GM23338 (cell line): Measurements from ENCODE around the gene ARMC8. TPM values are rescaled to one million over a fixed set of nuclear protein-coding genes. Genes with fewer than 3 reads are reported as not detected.
A peak's percentile ranks its signal among the peaks of the same experiment; 100 is the strongest.

Source experiments
- ATAC-seq: fragments of 200-7000 bp; cut with Tn5 transposase; 3 replicates; pipeline ENCODE4 v1.9.1; 2020
- DNase-seq: peaks from one replicate; pipeline ENCODE4 v3.0.0-alpha.2; 2015; ENCODE audit warnings: low spot score
- H2AFZ ChIP-seq: fragments of 200-600 bp; sonication (generic); 2 replicates; pipeline ENCODE4 v1.8.0; 2016; ENCODE audit warnings: antibody characterized with exemption, mild to moderate bottlenecking, moderate library complexity
- H3F3A ChIP-seq: fragments of 200-600 bp; sonication (generic); replicated peaks from 2 replicates; pipeline ENCODE4 v1.8.0; 2017; ENCODE audit warnings: antibody characterized with exemption, mixed run types, low read depth
- H3K27ac ChIP-seq: fragments of 200-600 bp; sonication (generic); 2 replicates; pipeline ENCODE4 v1.6.1; 2016; ENCODE audit warnings: low read depth
- H3K27me3 ChIP-seq: fragments of 200-600 bp; sonication (generic); 2 replicates; pipeline ENCODE4 v1.8.0; 2016; ENCODE audit warnings: mild to moderate bottlenecking, mixed run types, moderate library complexity; ENCODE audit not compliant: insufficient read depth
- H3K36me3 ChIP-seq: fragments of 200-600 bp; sonication (generic); 2 replicates; pipeline ENCODE4 v1.8.0; 2016; ENCODE audit warnings: mild to moderate bottlenecking; ENCODE audit not compliant: insufficient read depth
- H3K4me1 ChIP-seq: fragments of 200-600 bp; sonication (generic); 2 replicates; pipeline ENCODE4 v1.8.0; 2016; ENCODE audit warnings: mild to moderate bottlenecking, moderate library complexity; ENCODE audit not compliant: insufficient read depth
- H3K4me2 ChIP-seq: fragments of 200-600 bp; sonication (generic); 2 replicates; pipeline ENCODE4 v1.7.1; 2017; ENCODE audit warnings: mixed run types
- H3K4me3 ChIP-seq: fragments of 200-600 bp; sonication (generic); 2 replicates; pipeline ENCODE4 v1.6.1; 2016; ENCODE audit warnings: mixed run types
- H3K79me2 ChIP-seq: fragments of 200-600 bp; sonication (generic); replicated peaks from 2 replicates; pipeline ENCODE4 v1.8.0; 2017; ENCODE audit warnings: mild to moderate bottlenecking; ENCODE audit not compliant: insufficient read depth
- H3K9me2 ChIP-seq: fragments of 200-600 bp; sonication (generic); 2 replicates; pipeline ENCODE4 v1.8.0; 2017; ENCODE audit not compliant: insufficient read depth
- H4K20me1 ChIP-seq: fragments of 200-600 bp; sonication (generic); replicated peaks from 2 replicates; pipeline ENCODE4 v1.8.0; 2017; ENCODE audit warnings: mild to moderate bottlenecking; ENCODE audit not compliant: insufficient read depth
- H3K27ac Mint-ChIP-seq: 2 replicates; pipeline ENCODE4 v1.8.0; 2020; ENCODE audit warnings: inconsistent platforms, mild to moderate bottlenecking, moderate library complexity, mixed read lengths
- H3K27me3 Mint-ChIP-seq: 3 replicates; pipeline ENCODE4 v1.8.0; 2022; ENCODE audit warnings: low read depth, mild to moderate bottlenecking, moderate library complexity, mixed read lengths, inconsistent platforms; ENCODE audit not compliant: insufficient read depth, poor library complexity
- H3K36me3 Mint-ChIP-seq: 3 replicates; pipeline ENCODE4 v1.8.0; 2021; ENCODE audit warnings: low read depth, mild to moderate bottlenecking, inconsistent platforms, moderate library complexity, mixed read lengths
- H3K4me1 Mint-ChIP-seq: 3 replicates; pipeline ENCODE4 v1.8.0; 2020; ENCODE audit warnings: mild to moderate bottlenecking, inconsistent platforms, mixed read lengths
- H3K4me3 Mint-ChIP-seq: 3 replicates; pipeline ENCODE4 v1.8.0; 2021; ENCODE audit warnings: moderate library complexity, mild to moderate bottlenecking, inconsistent platforms, mixed read lengths
- H3K9me3 Mint-ChIP-seq: 3 replicates; pipeline ENCODE4 v1.8.0; 2020; ENCODE audit warnings: moderate library complexity, mild to moderate bottlenecking, inconsistent platforms, mixed read lengths
- CTCF ChIP-seq, 2 experiments: fragments of 200-600 bp in 1 of 2; sonication (generic) in 1 of 2; conservative IDR thresholded peaks; 2 replicates each; pipeline versions ENCODE4 v1.5.1 to v1.6.1; 2016 to 2017; ENCODE audit warnings: antibody characterized with exemption in 2 of 2, low read depth in 2 of 2, mild to moderate bottlenecking in 2 of 2, moderate library complexity in 1 of 2
- ETS1 ChIP-seq: IDR thresholded peaks from 2 replicates; pipeline ENCODE4 v1.6.1; 2016; ENCODE audit warnings: antibody characterized with exemption
- EZH2 ChIP-seq: fragments of 200-600 bp; sonication (generic); IDR thresholded peaks from one replicate; pipeline ENCODE4 v1.8.0; 2017; ENCODE audit warnings: antibody characterized with exemption, mild to moderate bottlenecking, low read depth; ENCODE audit not compliant: unreplicated experiment
- JUNB ChIP-seq: IDR thresholded peaks from one replicate; pipeline ENCODE4 v1.6.1; 2016; ENCODE audit warnings: antibody characterized with exemption; ENCODE audit not compliant: unreplicated experiment
- NANOG ChIP-seq: IDR thresholded peaks from 2 replicates; pipeline ENCODE4 v1.6.1; 2016; ENCODE audit warnings: antibody characterized with exemption, borderline replicate concordance
- POLR2AphosphoS5 ChIP-seq: IDR thresholded peaks from 2 replicates; pipeline ENCODE4 v1.6.1; 2016; ENCODE audit warnings: antibody characterized with exemption, low read depth
- REST ChIP-seq: IDR thresholded peaks from one replicate; pipeline ENCODE4 v1.6.1; 2018; ENCODE audit warnings: antibody characterized with exemption; ENCODE audit not compliant: unreplicated experiment
- STAT1 ChIP-seq: IDR thresholded peaks from one replicate; pipeline ENCODE4 v1.6.1; 2016; ENCODE audit warnings: antibody characterized with exemption; ENCODE audit not compliant: unreplicated experiment
- ZNF114 ChIP-seq: fragments of 250-450 bp; sonication (Bioruptor Pico); IDR thresholded peaks from 2 replicates; pipeline ENCODE4 v1.5.0; 2020; ENCODE audit warnings: mild to moderate bottlenecking, moderate library complexity
- ZNF462 ChIP-seq: fragments of 250-450 bp; sonication (Bioruptor Pico); IDR thresholded peaks from 2 replicates; pipeline ENCODE4 v1.5.0; 2020; ENCODE audit warnings: mild to moderate bottlenecking, moderate library complexity
- polyA plus RNA-seq: library from polyadenylated mRNA; unstranded; fragments of >200 nt; fragmentation: Nextera tagmentation; extraction: Ambion mirVana; gene quantifications from 2 replicates; pipeline ENCODE4 v1.2.1, GENCODE V29; 2016
- total RNA-seq: library from RNA; depleted of rRNA; stranded (reverse); fragments of >200 nt; shearing (Covaris generic); gene quantifications from 2 replicates; pipeline ENCODE4 v1.2.3, GENCODE V29; 2014

Gene ARMC8
- total and polyA plus RNA-seq, 2 experiments from 2014 or later, result 36.8 to 61.4 TPM

- H3K9me2 ChIP-seq, result no peaks in the 10 kb centered on the region
- peaks cover 19% of the 10 kb centered on the region for H4K20me1 ChIP-seq
- peaks cover 30% of the 10 kb centered on the region for H3K4me1 Mint-ChIP-seq
- no peak overlapping the region for H3K4me3 Mint-ChIP-seq
- H3K27me3 Mint-ChIP-seq, result no peaks in the 10 kb centered on the region
- ATAC-seq (no peak), DNase-seq (no peak)
- no peaks in the 10 kb centered on the region; the same call in 1 of the 2 replicates for H3K36me3 ChIP-seq
- H3F3A ChIP-seq, result no peaks in the 10 kb centered on the region
- H3K27ac Mint-ChIP-seq, result peak overlapping the region; percentile 5; the same call in 1 of the 2 replicates
- H3K27ac ChIP-seq, result no peak overlapping the region
- no peaks in the 10 kb centered on the region for H3K27me3 ChIP-seq
- TF ChIP-seq REST (no peak), EZH2 (no peak), ETS1 (no peak), POLR2AphosphoS5 (no peak), JUNB (no peak), ZNF462 (CRISPR knock-in tag) (no peak), ZNF114 (CRISPR knock-in tag) (no peak), NANOG (no peak), CTCF (conservative IDR thresholded peaks at IDR 0.05; ENCODE audit: low read depth in 2 of 2) (no peak), STAT1 (no peak)
- H3K9me3 Mint-ChIP-seq, result no peaks in the 10 kb centered on the region
- H3K4me1 ChIP-seq, result peaks cover 22% of the 10 kb centered on the region
- no peak overlapping the region for H3K4me3 ChIP-seq
- no peak overlapping the region for H3K4me2 ChIP-seq
- peaks cover 95% of the 10 kb centered on the region for H3K79me2 ChIP-seq
- peaks cover 7% of the 10 kb centered on the region; the same call in 2 of the 3 replicates for H3K36me3 Mint-ChIP-seq
- no peak overlapping the region for H2AFZ ChIP-seq
Measured at GRCh38 chr3:138213398-138214085, 26.4 kb downstream of the ARMC8 start.
